Measurements from ENCODE around the gene COL4A5. TPM values are rescaled to one million over a fixed set of nuclear protein-coding genes. Genes with fewer than 3 reads are reported as not detected.

COL4A5 gene
- total RNA-seq, 1 experiment from 2014 or later, result 8.3 TPM

DNA sequence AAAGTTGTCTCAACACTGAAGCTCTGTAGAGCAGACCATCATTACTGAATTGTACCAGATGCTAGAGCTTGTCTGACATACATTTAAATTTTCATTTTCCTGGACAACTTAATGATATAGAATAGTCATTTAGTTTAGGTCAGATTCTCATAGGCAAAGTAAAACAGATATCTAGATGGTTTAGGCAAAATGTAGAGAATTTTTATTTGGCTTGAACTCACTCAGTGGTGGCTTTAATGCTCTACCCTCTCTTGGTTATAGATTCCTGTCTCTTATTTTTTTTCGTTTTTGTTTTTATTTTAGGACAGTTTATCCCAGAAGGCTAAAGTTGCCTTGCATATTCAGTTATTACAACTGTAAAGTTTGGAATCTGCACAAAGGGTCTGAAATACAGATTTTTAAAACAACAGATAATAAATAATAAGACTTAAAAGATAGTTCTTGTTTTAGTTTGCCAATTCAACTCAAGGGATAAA lies 300.7 kb downstream of the COL4A5 start:
- CTCF ChIA-PET, result interaction anchor here (0.6 kb wide), 1 partner anchor 74 kb away, joined by 3 read pairs; no protein-coding TSS in a partner anchor
- H3K27me3 ChIP-seq (ENCODE audit: control insufficient read depth, insufficient read depth, low read length), result peaks cover 9% of the 10 kb centered on the region; the same call in 1 of the 2 replicates
- no peaks in the 10 kb centered on the region for H3K9me3 ChIP-seq (ENCODE audit: control insufficient read depth, insufficient read depth, low read depth, low read length)
- no peak for DNase-seq (ENCODE audit: low read depth, low spot score)
- intact Hi-C loops (cut with micrococcal nuclease; ENCODE audit: unreplicated experiment), result no loop called here
- TF ChIP-seq REST (IDR thresholded peaks at IDR 0.05; ENCODE audit: insufficient read depth in 1 of 2, low read depth in 2 of 2, low read length in 1 of 2), result no peak
- TF ChIP-seq TCF7L2 (IDR thresholded peaks at IDR 0.05; ENCODE audit: low read depth, low read length), result no peak
- no peak for TF ChIP-seq CTCF (IDR thresholded peaks at IDR 0.05)
- TF ChIP-seq SIN3A (IDR thresholded peaks at IDR 0.05; ENCODE audit: borderline replicate concordance, insufficient read depth, low read depth, low read length), result no peak
- no peak for TF ChIP-seq POLR2AphosphoS5 (IDR thresholded peaks at IDR 0.05; ENCODE audit: low read depth, low read length)
- in situ Hi-C loops (cut with HindIII; ENCODE audit: low pct_unique_long_range_greater_than_20kb, low sequenced_read_pairs), result no loop called here
- BruUV-seq (replicated peaks), result no TSS peak
- peaks cover under 1% of the 10 kb centered on the region; the same call in 1 of the 2 replicates for H3K4me1 ChIP-seq (ENCODE audit: control insufficient read depth, insufficient read depth, low read length)
- POLR2A ChIA-PET, result no interaction called here
- no peaks in the 10 kb centered on the region for H3K36me3 ChIP-seq (ENCODE audit: control insufficient read depth, insufficient read depth, low read length)
- H3K27ac ChIP-seq (ENCODE audit: low read length), result no peak overlapping the region
- ATAC-seq, result no peak
- no peak overlapping the region for H3K4me3 ChIP-seq (ENCODE audit: low read depth in 2 of 2, low read length in 2 of 2)

Other genes with a start within 250 kb of the COL4A5 start
- 0.28 TPM for gene COL4A6, start 1.4 kb upstream of the COL4A5 start, total RNA-seq (2021; ENCODE audit: unreplicated experiment)